HCT116 (cell line): Measurements from ENCODE around the gene TMEM184B. TPM values are rescaled to one million over a fixed set of nuclear protein-coding genes. Genes with fewer than 3 reads are reported as not detected.

Source experiments
- ATAC-seq: fragments of 200-7000 bp; cut with Tn5 transposase; 2 replicates; pipeline ENCODE4 v1.9.1; 2020; ENCODE audit warnings: mild to moderate bottlenecking, moderate library complexity
- BruUV-seq: library from RNA; stranded (reverse); fragments of 400-500 nt; replicated peaks from 2 replicates; lab custom pipeline; 2021; lab: Mats Ljungman, UMichigan
- CTCF ChIA-PET: fragments of 300-600 bp; sonication (Branson Sonifier 250); formaldehyde crosslinking; loops from one replicate; lab custom pipeline; 2021; ENCODE audit warnings: antibody characterized with exemption; lab: Charles Lee
- POLR2A ChIA-PET: fragments of 300-600, 350-600 bp; sonication (Branson Sonifier 250); formaldehyde crosslinking; loops from one replicate; lab custom pipeline; 2021; ENCODE audit warnings: antibody characterized with exemption; lab: Charles Lee
- RAD21 ChIA-PET, 2 experiments: fragments of 300-600 bp; sonication (Branson Sonifier 250); formaldehyde crosslinking; loops; one replicate each; lab custom pipeline; 2023; ENCODE audit warnings: low total read pairs in 2 of 2; ENCODE audit not compliant: uncharacterized antibody in 2 of 2, unreplicated experiment in 2 of 2, low non-redundant PET in 1 of 2; lab: Charles Lee
- DNase-seq: peaks from one replicate; pipeline ENCODE4 v3.0.0-alpha.2; 2010; ENCODE audit warnings: low read depth, low spot score
- H2AFZ ChIP-seq: fragments of 200-600 bp; shearing (Covaris generic), sonication (generic); 2 replicates; pipeline ENCODE4 v1.6.1; 2017; ENCODE audit warnings: low read depth, mixed run types, mixed read lengths, antibody characterized with exemption, low read length; ENCODE audit not compliant: poor library complexity, severe bottlenecking
- H3K27ac ChIP-seq: 2 replicates; pipeline ENCODE4 v1.5.1; 2012; ENCODE audit warnings: low read depth, low read length
- H3K27me3 ChIP-seq: fragments of 200-600 bp; sonication (generic); 2 replicates; pipeline ENCODE4 v1.6.1; 2016; ENCODE audit warnings: mixed run types, low read length, mixed read lengths; ENCODE audit not compliant: insufficient read depth
- H3K36me3 ChIP-seq, 2 experiments: fragments of 200-500 bp in 1 of 2; fragments of 200-600 bp in 1 of 2; sonication (Bioruptor generic) in 1 of 2; sonication (generic) in 1 of 2; 2 replicates each; pipeline versions ENCODE4 v1.5.1 to v1.6.1; 2014 to 2016; ENCODE audit warnings: low read length in 2 of 2, inconsistent platforms in 1 of 2, mixed read lengths in 1 of 2, mixed run types in 1 of 2; ENCODE audit not compliant: insufficient read depth in 2 of 2, control insufficient read depth in 1 of 2
- H3K4me1 ChIP-seq, 2 experiments: fragments of 200-600 bp in 1 of 2; sonication (generic) in 1 of 2; 2 replicates each; pipeline versions ENCODE4 v1.5.1 to v1.6.1; 2012 to 2017; ENCODE audit warnings: low read length in 2 of 2, inconsistent platforms in 1 of 2, mild to moderate bottlenecking in 1 of 2, mixed read lengths in 1 of 2, mixed run types in 1 of 2, moderate library complexity in 1 of 2; ENCODE audit not compliant: insufficient read depth in 2 of 2, control insufficient read depth in 1 of 2
- H3K4me2 ChIP-seq: fragments of 200-600 bp; sonication (generic); 2 replicates; pipeline ENCODE4 v1.6.1; 2017; ENCODE audit warnings: mixed run types, low read length, mixed read lengths
- H3K4me3 ChIP-seq, 2 experiments: fragments of 200-600 bp in 1 of 2; sonication (generic) in 1 of 2; replicated peaks in 1 of 2; 2 replicates each; pipeline ENCODE4 v1.5.1; 2011 to 2016; ENCODE audit warnings: low read length in 2 of 2, control low read depth in 1 of 2, low read depth in 1 of 2, mild to moderate bottlenecking in 1 of 2, mixed read lengths in 1 of 2, mixed run types in 1 of 2
- H3K79me2 ChIP-seq: fragments of 200-600 bp; sonication (generic); 2 replicates; pipeline ENCODE4 v1.6.1; 2017; ENCODE audit warnings: mild to moderate bottlenecking, mixed run types, low read length, moderate library complexity, mixed read lengths; ENCODE audit not compliant: insufficient read depth
- H3K9ac ChIP-seq: fragments of 200-600 bp; sonication (generic); 2 replicates; pipeline ENCODE4 v1.6.1; 2016; ENCODE audit warnings: low read length, mixed read lengths
- H3K9me2 ChIP-seq: fragments of 200-600 bp; sonication (generic), shearing (Covaris generic); 2 replicates; pipeline ENCODE4 v1.6.1; 2017; ENCODE audit warnings: mixed run types, mild to moderate bottlenecking, moderate library complexity; ENCODE audit not compliant: insufficient read depth
- H3K9me3 ChIP-seq, 2 experiments: fragments of 200-500 bp in 1 of 2; fragments of 200-600 bp in 1 of 2; sonication (Bioruptor generic) in 1 of 2; sonication (generic) in 1 of 2; 2 replicates each; pipeline ENCODE4 v1.6.1; 2014 to 2017; ENCODE audit warnings: low read length in 2 of 2, mixed read lengths in 2 of 2, inconsistent platforms in 1 of 2, low read depth in 1 of 2, mild to moderate bottlenecking in 1 of 2, mixed run types in 1 of 2, moderate library complexity in 1 of 2; ENCODE audit not compliant: control insufficient read depth in 1 of 2, insufficient read depth in 1 of 2
- H4K20me1 ChIP-seq: fragments of 200-600 bp; sonication (generic), shearing (Covaris generic); 2 replicates; pipeline ENCODE4 v1.6.1; 2017; ENCODE audit warnings: mixed run types, mild to moderate bottlenecking, moderate library complexity; ENCODE audit not compliant: insufficient read depth
- ATF3 ChIP-seq: IDR thresholded peaks from 2 replicates; pipeline ENCODE4 v1.6.1; 2012
- CBX3 ChIP-seq: IDR thresholded peaks from 2 replicates; pipeline ENCODE4 v1.6.1; 2012; ENCODE audit warnings: low read depth
- EGR1 ChIP-seq: IDR thresholded peaks from 2 replicates; pipeline ENCODE4 v1.6.1; 2012; ENCODE audit warnings: low read depth
- ELF1 ChIP-seq: IDR thresholded peaks from 2 replicates; pipeline ENCODE4 v1.6.1; 2012; ENCODE audit warnings: low read depth, borderline replicate concordance
- JUND ChIP-seq: IDR thresholded peaks from 2 replicates; pipeline ENCODE4 v1.6.1; 2012
- MAX ChIP-seq: IDR thresholded peaks from 2 replicates; pipeline ENCODE4 v1.6.1; 2012
- POLR2A ChIP-seq: IDR thresholded peaks from 2 replicates; pipeline ENCODE4 v1.7.0; 2011; ENCODE audit warnings: borderline replicate concordance; ENCODE audit not compliant: insufficient read depth, insufficient read length; ENCODE audit errors: extremely low read depth
- RAD21 ChIP-seq: IDR thresholded peaks from 2 replicates; pipeline ENCODE4 v1.6.1; 2012; ENCODE audit warnings: low read depth, mild to moderate bottlenecking
- REST ChIP-seq: IDR thresholded peaks from 2 replicates; pipeline ENCODE4 v1.6.1; 2012; ENCODE audit warnings: low read depth
- SIN3A ChIP-seq: IDR thresholded peaks from 2 replicates; pipeline ENCODE4 v1.6.1; 2012; ENCODE audit warnings: low read depth
- SP1 ChIP-seq: IDR thresholded peaks from 2 replicates; pipeline ENCODE4 v1.6.1; 2012; ENCODE audit warnings: low read depth
- TCF7L2 ChIP-seq: IDR thresholded peaks from 2 replicates; pipeline ENCODE4 v1.7.0; 2011; ENCODE audit warnings: borderline replicate concordance, inconsistent platforms; ENCODE audit not compliant: insufficient read depth, insufficient read length; ENCODE audit errors: extremely low read depth
- ZBTB33 ChIP-seq: IDR thresholded peaks from 2 replicates; pipeline ENCODE4 v1.6.1; 2011; ENCODE audit warnings: mild to moderate bottlenecking, low read length, moderate library complexity; ENCODE audit not compliant: insufficient replicate concordance; ENCODE audit errors: extremely low read depth
- ZFX ChIP-seq: fragments of 450-650 bp; IDR thresholded peaks from 2 replicates; pipeline ENCODE4 v1.6.1; 2017
- intact Hi-C: fragments of 100-400 bp; cut with micrococcal nuclease; formaldehyde crosslinking; loops from 2 replicates; pipeline ENCODE4 v1.10.0; 2022
- total RNA-seq: library from RNA; stranded (reverse); gene quantifications from one replicate; pipeline ENCODE4 v1.2.1, GENCODE V29; 2021; ENCODE audit not compliant: unreplicated experiment

The TMEM184B gene
- total RNA-seq, 1 experiment from 2014 or later: 66.0 TPM

DNA sequence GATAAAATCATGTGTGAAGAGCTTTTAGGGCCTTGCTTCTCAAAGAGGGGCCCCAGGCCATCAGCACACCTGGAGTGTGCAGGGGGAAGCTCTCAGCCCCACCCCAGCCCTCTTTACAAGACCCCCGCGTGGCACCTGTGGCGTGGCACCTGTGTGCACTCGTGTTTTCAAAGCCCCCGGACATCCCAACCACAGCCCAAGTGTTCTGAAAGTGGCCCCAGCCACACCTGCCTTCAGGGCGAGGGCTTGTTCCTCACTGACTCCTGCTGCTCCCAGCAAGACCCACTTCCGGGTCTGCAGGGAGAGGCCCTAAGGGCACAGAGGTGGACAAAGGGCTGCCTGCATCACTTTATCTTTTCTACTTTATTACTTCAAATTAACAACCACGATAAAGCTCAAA is 17.5 kb upstream of the TMEM184B start (continued):
- TF ChIP-seq ZBTB33: no peak
- TF ChIP-seq ATF3: no peak
- no peak for TF ChIP-seq TCF7L2
- no peak for TF ChIP-seq ZFX
- no peak for TF ChIP-seq SP1
- TF ChIP-seq POLR2A: no peak
- no peak for TF ChIP-seq MAX
- TF ChIP-seq JUND: no peak
- TF ChIP-seq CBX3: no peak

GRCh38 chr22:38289583-38290082 is 16.8 kb upstream of the TMEM184B start:
- Histone ChIP-seq H3K27me3 (no peaks in the 10 kb centered on the region), H3K9me3 (no peaks in the 10 kb centered on the region), H3K4me2 (no peak overlapping the region), H3K9ac (no peak overlapping the region), H3K9me2 (no peaks in the 10 kb centered on the region), H3K4me3 (no peak overlapping the region), H3K79me2 (no peaks in the 10 kb centered on the region), H4K20me1 (no peaks in the 10 kb centered on the region), H3K27ac (no peak overlapping the region), H3K36me3 (peaks cover 22 to 24% of the 10 kb centered on the region in 2 experiments; a peak in 3 of 4 replicates), H2AFZ (no peak overlapping the region), H3K4me1 (no peaks in the 10 kb centered on the region)
- ChIA-PET CTCF (no interaction called here), POLR2A (no interaction called here), RAD21 (no interaction called here)
- BruUV-seq: no TSS peak
- ATAC-seq (peak; percentile 23; the same call in 1 of the 2 replicates), DNase-seq (no peak)
- intact Hi-C loops: no loop called here
- no peak for TF ChIP-seq EGR1
- TF ChIP-seq RAD21: no peak
- no peak for TF ChIP-seq ELF1
- no peak for TF ChIP-seq ATF3
- no peak for TF ChIP-seq ZBTB33
- TF ChIP-seq REST: no peak
- TF ChIP-seq SIN3A: no peak
- TF ChIP-seq JUND: 0 out of 2 replicates have a peak, but pooled peaks have one; percentile 8
- no peak for TF ChIP-seq SP1
